ENCODE data around the gene ARL6IP5. TPM values are rescaled to one million over a fixed set of nuclear protein-coding genes. Genes with fewer than 3 reads are reported as not detected.

Gene ARL6IP5
- total and polyA plus RNA-seq, 9 of the 15 experiments (the other 6 are each of a cell fraction or from before 2014, with no cell fraction given) = 10.3 to 54.0 (median 12.7) TPM

DNA sequence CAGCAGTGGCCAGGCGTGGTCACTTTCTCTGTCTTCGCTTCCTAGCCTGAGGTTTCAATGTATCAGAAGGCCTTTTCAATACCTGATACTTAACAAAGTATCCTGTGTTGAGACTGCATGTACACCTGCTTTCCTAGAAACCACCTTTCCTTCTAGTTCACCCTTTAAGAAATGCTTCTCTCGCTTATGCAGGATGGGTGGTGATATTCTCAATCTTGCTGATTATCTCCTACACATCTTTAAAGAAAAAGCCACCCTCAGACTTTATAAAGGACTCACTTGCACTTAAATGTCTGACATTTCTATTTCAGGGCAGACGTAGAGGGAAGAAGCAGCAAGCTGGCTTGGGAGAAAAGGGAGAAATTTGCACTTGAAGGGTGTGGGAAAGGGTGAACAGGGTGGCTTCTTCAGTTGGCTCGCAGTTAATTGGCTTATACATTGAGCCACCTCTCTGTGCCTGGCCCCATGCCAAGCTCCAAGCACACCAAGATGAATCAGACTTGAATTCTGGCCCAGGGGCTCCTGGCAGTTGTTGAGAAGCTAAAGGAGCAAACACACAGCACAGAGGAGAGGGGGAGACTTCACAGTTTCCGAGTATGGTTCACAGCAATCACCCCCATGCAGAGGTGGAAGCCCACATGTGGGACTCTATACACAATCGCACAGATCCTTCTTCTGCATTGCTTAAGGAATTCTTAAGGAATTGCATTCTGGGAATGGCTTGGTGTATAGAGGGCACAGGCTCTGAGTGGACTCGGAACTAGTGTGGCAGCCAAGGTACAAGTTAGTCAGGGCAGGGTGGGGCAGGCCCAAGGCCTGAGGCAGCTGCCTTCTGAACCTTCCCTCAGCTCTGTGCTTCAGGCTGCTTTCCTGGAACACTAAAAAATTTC, 1.3 kb downstream of the ARL6IP5 start:
- intact Hi-C loops (cut with micrococcal nuclease) (loop anchor here (2.0 kb wide), 1 partner anchor 73 kb away; the partner anchor contains the start of gene EOGT), in situ Hi-C loops (cut with MboI) (no loop called here)
- Histone ChIP-seq H3K9ac (ENCODE audit: insufficient read depth in 1 of 2, low read depth in 2 of 2, low read length in 2 of 2) (peak overlapping the region; percentile 75 to 94), H3K4me2 (ENCODE audit: insufficient read depth, low read length) (peak overlapping the region; percentile 93), H3K79me2 (ENCODE audit: control insufficient read depth, insufficient read depth, low read length) (peaks cover 18% of the 10 kb centered on the region), H4K20me1 (replicated peaks; ENCODE audit: control insufficient read depth, insufficient read depth, low read length) (no peaks in the 10 kb centered on the region), H2AFZ (ENCODE audit: low read depth, low read length) (peak overlapping the region; percentile 95), H3K36me3 (ENCODE audit: control insufficient read depth, insufficient read depth, low read length) (no peaks in the 10 kb centered on the region), H3K9me1 (ENCODE audit: control insufficient read depth, insufficient read depth, low read length) (no peaks in the 10 kb centered on the region), H3K4me1 (replicated peaks in 1 of 2; ENCODE audit: control insufficient read depth in 2 of 2, insufficient read depth in 2 of 2, low read length in 2 of 2) (peaks cover 12 to 36% of the 10 kb centered on the region in 2 experiments), H3K4me3 (peak overlapping the region; percentile 88), H3K27ac (ENCODE audit: extremely low read depth, low read depth, low read length) (peak overlapping the region; percentile 56), H3K9me3 (replicated peaks; ENCODE audit: control insufficient read depth, insufficient read depth, low read depth, low read length) (no peaks in the 10 kb centered on the region), H3K27me3 (ENCODE audit: control insufficient read depth in 2 of 2, insufficient read depth in 2 of 2, low read length in 2 of 2) (no peaks in the 10 kb centered on the region)
- ChIA-PET POLR2A (interaction anchor here (1.1 to 1.3 kb wide), 2 partner anchors 21 to 32 kb away, joined by 3 to 4 read pairs; no protein-coding TSS in a partner anchor), CTCF (ENCODE audit: low intra/inter-chr PET ratio) (no interaction called here)
- peak; percentile 21 for ATAC-seq
- BruUV-seq (replicated peaks) = no TSS peak
- FAIRE-seq = peak; percentile 44
- DNase-seq (ENCODE audit: extremely low read depth in 1 of 4, low spot score in 3 of 4) = peak in 3 of 4 experiments; percentile 9 to 61 (median 15)
- TF ChIP-seq RBFOX2 (IDR thresholded peaks at IDR 0.05; ENCODE audit: low read depth, low read length) (0 out of 2 replicates have a peak, but pooled peaks have one; percentile 25), DNMT1 (IDR thresholded peaks at IDR 0.05) (no peak), NFIX (CRISPR knock-in tag; IDR thresholded peaks at IDR 0.05; ENCODE audit: low read depth) (0 out of 2 replicates have a peak, but pooled peaks have one; percentile 18), DDX20 (tag; IDR thresholded peaks at IDR 0.05; ENCODE audit: low read depth) (no peak), NFIC (IDR thresholded peaks at IDR 0.05) (peak; percentile 95), NR4A1 (CRISPR knock-in tag; IDR thresholded peaks at IDR 0.05) (no peak), NR4A1 (tag; IDR thresholded peaks at IDR 0.05) (no peak), NUFIP1 (IDR thresholded peaks at IDR 0.05; ENCODE audit: partially characterized antibody) (no peak)
- TF ChIP-seq, protein P1, sequence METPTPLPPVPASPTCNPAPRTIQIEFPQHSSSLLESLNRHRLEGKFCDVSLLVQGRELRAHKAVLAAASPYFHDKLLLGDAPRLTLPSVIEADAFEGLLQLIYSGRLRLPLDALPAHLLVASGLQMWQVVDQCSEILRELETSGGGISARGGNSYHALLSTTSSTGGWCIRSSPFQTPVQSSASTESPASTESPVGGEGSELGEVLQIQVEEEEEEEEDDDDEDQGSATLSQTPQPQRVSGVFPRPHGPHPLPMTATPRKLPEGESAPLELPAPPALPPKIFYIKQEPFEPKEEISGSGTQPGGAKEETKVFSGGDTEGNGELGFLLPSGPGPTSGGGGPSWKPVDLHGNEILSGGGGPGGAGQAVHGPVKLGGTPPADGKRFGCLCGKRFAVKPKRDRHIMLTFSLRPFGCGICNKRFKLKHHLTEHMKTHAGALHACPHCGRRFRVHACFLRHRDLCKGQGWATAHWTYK (CRISPR knock-in tag; IDR thresholded peaks at IDR 0.05) = no peak
- WGBS (ENCODE audit: insufficient coverage, low coverage, missing lambda C conversion rate) = 3% methylated on average over 8 of the region's 8 CpGs

All from K562 (cell line).